Retina (tissue), 1 donor: ENCODE results near the gene LUC7L3.
"Not testable (repeated sequence)": the region's sequence is repeated elsewhere in the genome, so short reads cannot be mapped to it uniquely, and the experiment has no call there.

Experiments used
- DNase-seq: peaks from one replicate; pipeline ENCODE4 v3.0.0-alpha.2; 2016

Gene LUC7L3

DNA sequence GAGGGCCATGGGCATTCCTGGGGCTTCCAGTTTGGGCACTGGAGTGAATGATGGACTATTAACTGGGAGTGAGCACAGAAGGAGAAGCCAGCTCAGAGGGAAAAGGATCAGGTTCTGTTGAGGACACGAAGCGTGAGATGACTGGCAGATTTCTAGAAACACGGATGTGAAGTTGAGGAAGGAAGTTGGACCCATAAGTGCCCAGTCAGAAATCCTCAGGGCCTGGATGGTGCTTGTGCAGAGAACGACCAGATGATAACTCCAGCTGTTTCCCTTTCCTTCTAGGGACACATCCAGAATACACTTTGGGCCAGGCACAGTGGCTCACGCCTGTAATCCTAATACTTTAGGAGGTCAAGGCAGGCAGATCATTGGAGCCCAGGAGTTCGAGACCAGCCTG lies 71.2 kb downstream of the LUC7L3 start:
- no peak for DNase-seq

DNA sequence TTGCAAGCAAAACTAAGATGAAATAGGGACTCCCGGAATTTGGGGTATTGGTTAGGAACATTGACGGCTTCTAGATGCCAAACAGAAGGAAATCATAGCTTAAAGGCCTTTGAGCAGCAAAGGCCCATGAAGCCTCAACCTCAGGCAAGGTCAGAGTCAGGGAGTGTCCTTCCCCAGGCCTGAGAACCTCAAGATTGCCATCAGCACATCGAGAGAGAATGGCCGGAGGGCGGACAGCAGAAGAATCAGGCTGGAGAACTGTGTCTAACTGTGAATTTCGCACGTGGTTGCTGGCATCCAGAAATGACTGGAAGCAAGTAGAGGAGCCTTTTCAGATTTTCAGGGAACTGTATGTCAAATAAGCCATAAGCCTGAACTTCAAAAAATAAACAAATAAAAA lies 72.7 kb downstream of the LUC7L3 start:
- no peak for DNase-seq

DNA sequence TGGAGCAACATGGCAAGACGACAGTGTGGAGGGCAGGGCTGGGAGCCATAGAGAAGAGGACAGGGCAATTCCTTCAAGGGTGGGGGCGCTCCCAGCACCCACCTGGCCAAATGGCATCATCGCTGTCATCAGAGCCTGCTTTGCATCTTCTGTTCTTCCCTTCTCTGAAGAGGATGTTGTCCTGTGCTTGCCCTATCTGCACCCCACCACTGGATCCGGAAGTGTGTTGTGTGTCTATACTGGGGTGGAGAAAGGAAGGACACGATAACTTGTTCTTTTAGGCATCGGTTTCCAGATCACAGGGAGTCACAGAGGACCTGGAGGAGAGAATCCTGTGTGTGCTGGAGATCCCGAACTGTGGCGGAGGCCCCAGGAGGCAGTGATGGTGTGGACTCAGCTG lies 73.6 kb downstream of the LUC7L3 start:
- no peak for DNase-seq

DNA sequence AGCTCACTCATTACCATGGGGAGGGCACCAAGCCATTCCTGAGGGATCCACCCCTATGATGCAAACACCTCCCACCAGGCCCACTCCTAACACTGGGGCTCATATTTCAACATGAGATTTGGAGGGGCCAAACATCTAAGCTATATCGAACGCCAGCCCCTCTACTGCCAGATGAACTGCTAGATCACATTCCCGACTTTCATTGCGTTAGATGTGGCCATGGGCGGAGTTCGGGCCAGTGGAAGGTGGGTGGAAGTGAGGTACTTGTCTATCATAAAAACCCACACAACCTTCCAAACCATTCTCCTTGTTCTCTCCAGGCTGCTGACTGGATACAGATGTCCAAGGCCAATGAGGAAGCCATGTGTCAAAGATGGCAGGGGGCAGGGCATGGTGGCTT lies 75.0 kb downstream of the LUC7L3 start:
- DNase-seq, result no peak

DNA sequence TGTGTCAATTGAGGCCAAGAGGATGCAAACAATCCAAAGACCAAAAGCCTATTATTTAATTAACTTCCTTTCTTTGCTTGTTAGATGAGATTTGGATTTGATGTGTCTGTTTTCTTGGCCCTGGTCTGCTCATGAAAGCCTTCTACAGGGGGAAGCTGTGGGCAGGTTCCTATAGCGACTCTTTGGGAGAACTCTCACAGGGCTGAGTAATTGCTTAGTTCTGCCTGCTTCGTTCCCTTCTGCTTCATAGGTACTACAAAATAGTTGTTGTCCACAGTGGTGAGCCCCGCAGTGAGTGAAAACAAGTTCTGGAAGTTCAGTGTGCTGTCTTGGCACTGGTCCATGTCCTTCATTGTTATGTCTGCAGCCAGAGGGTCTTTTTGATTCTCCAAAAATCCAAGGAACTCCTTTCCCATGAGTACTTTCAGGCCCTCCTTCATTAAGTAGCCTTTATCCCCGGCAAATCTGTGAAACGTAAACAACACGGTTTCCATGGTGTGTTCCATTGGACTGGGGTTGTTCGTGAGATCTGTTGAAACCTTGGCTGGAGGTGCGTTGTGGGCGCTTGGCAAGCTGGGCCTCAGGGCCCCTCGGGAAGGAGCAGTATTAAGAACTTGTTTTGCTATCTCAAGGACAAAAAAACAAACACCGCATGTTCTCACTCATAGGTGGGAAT lies 77.9 kb downstream of the LUC7L3 start:
- DNase-seq, result peak; percentile 24

DNA sequence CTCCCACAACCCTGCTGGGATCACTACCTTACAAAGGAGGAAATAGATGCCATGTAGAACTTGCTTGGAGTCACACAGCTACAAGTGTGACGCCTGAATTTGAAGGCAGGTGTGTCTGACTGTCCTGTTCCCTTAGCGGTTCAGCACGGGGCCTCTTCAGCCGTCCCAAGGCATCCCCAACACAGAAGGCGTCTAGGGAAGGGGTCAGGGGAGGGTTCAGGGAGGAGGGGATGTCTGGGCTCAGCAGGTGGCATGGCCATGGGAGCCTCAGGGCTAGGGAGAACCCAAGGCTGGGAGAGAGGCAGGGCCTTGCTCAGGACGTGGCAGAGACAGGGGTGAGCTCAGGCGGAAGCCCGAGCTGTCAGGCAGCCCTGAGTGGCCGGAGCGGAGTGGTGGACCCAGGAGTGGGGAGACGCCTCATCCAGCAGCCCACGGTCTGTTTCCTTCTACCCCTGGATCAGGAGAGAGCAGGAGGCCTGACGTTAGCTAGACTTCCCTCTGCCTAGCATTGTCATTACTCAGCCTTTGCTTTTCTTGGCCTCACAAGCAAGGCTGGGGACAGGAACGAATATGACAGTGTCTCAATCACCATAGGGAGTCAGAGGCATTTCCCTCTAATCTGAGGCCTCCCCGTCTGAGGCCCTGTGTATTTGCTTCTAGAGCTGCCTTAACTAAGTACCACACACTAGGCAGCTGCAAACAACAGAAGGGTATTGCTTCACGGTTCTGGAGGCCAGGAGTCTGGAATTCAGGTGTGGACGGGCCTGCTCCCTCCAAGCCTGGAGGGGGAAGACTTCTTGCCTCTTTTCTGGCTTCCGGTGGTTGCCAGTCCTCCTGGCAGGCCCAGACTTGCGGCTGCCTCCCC lies 79.3 kb downstream of the LUC7L3 start:
- DNase-seq, result peak; percentile 24

DNA sequence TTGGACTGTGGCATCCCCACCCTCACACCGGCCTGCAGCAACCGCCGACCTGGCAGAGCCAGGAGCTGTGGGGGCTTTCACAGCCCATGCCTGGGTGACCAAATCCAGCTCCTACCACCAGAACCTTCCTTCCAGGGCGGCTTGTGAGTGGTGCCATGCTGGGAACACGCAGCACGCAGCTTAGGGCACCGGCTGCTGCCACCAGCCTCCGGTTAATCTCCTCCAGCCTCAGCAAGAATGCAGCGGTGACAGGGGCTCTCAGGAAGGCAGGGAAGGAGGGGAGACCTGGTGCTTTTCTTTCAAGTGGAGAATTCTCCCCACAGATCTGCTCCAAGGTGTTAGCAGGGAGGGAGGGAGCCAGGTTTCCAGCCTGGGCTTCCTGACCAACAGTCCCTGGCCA lies 80.2 kb downstream of the LUC7L3 start:
- DNase-seq, result peak; percentile 29

DNA sequence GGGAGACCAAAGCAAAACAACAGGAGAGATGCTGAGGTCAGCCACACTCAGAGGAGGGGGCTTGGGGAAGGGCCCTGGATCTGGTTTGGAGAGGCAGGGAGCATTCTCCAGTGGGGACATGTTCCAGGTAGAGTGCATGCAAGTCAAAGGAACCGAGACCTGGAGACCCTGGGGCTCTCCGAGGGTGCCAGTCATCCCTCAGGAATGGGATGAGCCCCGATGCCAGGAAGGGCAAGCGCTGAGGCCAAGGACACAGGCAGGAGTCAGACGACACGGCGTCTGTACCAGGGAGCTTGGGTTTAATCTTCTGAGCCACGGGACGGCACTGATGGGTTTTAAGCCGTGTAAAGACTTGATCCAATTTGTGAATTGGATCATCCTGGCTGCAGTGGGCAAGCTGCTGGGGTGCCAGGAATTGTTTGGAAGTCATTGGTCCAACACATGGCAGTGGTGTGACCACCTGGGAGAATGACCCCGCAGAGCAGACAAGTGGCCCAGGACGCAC lies 80.8 kb downstream of the LUC7L3 start:
- no peak for DNase-seq

DNA sequence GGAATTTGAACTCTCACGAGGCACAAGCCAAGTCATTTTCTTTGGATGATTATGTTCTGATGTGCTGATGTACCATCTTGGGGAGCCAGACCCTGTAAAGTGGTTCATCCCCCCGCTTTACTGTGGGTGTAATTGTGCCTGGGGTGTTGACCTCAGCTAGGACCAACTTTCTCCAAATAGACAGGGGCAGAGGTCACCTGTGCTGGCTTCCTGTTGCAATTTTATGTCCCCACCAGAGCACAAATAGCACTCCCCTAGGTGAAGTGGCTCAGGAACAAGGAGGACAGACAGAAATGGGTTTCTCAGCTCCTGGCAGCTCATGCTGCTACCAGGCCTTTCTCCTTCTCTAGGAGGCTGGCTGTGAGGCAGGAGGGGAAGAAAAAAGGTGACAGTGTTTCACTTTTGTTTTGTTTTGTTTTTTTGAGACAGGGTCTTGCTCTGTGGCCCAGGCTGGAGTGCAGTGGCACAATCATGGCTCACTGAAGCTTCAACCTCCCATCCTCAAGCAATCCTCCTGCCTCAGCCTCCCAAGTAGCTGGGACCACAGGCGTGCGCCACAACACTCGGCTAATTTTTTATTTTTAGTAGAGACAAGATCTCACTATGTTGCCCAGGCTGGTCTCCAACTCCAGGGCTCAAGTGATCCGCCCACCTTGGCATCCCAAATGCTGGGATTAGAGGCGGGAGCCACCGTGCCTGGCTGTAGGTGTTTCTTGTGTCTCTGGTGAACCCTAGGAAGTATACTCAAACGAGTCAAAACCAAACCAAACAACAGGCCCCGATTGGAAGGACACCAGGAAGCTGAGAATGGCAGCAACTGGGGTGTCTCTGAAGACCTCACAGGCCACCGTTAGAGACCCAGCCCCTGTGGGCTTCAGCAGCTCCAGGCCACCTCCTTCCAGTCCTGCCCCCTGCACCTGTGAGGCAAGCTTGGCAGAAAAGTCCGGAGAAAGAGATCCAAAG lies 83.5 kb downstream of the LUC7L3 start:
- no peak for DNase-seq

DNA sequence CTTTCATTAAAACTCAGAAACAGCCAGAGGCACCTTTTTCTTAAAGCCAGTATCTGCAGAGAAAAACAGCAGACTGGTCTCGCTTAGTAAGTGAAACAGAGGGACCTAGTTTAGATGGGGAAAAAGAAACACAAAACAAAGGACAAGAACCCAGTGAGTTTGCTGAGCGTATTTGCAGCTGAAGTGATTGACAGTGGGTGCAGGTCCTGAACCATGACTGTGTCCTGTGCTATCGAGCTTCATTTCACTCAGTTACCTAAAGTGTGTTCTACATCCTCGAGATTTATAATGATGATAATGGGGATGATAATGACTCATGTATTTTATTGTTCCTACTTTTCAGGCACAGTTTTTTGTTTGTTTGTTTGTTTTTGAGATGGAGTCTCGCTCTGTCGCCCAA lies 84.3 kb downstream of the LUC7L3 start:
- no peak for DNase-seq

DNA sequence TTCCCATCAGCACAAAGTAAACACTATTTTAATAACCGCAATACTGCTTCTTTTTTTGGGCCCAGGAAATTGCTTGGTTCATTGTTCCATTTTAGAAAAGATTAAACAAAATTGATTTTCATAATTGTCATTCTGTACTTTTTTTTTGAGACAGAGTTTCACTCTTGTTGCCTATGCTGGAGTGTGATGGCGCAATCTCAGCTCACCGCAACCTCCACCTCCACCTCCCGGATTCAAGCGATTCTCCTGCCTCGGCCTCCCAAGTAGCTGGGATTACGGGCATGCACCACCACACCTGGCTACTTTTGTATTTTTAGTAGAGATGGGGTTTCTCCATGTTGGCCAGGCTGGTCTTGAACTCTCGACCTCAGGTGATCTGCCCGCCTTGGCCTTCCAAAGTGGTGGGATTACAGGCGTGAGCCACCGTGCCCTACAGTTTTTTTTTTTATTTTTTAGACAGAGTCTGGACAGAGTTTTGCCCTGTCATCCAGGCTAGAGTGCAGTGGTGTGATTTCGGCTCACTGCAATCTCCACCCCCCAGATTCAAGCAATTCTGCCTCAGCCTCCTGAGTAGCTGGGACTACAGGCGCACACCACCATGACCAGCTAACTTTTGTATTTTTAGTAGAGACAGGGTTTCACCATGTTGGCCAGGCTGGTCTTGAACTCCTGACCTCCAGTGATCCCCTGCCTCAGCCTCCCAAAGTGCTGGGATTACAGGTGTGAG lies 85.5 kb downstream of the LUC7L3 start:
- not testable (repeated sequence) for DNase-seq

DNA sequence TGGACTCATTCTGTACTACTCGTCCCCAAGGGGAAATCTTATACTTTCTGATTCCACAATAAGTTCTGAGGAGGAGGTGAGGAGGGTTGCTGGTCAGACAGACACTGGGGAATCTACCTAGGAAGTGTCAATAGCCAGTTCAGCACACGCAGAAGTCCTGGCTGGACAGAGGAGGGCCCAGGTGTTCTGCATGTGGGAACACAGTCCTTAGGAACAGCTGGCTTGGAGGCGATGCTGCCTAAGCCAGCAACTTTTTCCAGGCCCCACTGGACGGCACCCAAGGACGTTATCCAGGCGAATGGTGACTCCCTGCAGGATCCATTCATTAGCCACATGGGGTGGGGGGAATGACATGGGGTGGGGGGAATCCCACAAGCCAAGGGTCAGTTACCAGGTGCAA lies 86.1 kb downstream of the LUC7L3 start:
- no peak for DNase-seq
